CD4-positive, alpha-beta T cell treated with Interleukin-6 at 100 ng/mL for 8 hours (primary cell): ENCODE data around the gene HSPG2.
"Not testable (repeated sequence)": the region's sequence is repeated elsewhere in the genome, so short reads cannot be mapped to it uniquely, and the experiment has no call there.

Experiments used
- DNase-seq: peaks from one replicate; pipeline ENCODE4 v3.0.0-alpha.2; 2020; ENCODE audit warnings: mixed read lengths, low spot score

HSPG2 gene

DNA sequence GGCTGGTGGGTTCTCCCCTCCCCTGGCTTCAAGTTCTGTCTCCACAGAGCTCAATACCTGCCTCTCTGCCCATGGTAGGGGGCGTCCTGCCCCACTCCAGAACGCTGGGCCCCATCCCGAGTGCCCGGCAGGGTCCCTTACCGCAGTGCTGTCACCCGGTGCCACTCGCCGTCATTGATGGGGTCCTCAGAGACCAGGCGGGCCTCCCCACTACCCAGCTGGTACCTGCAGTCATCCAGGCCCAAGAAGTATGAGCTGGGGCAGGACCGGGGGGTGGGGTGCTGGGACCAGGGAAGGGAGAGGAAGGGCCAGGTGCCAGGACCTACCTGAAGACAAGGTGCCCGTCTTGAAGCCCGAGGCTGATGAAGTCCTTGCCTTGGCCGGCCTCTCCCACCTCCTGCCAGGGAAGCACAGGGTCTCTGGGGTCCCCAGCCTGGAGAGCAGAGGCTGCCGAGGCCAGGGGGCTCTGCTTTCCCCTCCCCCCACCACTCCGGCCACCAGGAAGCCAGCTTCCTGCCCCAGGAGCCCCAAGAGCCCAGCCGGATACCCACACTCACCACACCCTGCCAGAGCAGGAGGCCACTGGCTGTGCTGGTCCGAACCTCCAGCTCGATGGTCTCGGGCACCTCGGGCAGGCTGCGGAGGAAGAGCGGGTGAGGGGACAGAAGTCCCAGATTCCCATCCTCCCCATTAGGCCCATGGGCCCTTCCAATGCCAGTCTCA is 113.0 kb downstream of the HSPG2 start:
- DNase-seq = no peak

DNA sequence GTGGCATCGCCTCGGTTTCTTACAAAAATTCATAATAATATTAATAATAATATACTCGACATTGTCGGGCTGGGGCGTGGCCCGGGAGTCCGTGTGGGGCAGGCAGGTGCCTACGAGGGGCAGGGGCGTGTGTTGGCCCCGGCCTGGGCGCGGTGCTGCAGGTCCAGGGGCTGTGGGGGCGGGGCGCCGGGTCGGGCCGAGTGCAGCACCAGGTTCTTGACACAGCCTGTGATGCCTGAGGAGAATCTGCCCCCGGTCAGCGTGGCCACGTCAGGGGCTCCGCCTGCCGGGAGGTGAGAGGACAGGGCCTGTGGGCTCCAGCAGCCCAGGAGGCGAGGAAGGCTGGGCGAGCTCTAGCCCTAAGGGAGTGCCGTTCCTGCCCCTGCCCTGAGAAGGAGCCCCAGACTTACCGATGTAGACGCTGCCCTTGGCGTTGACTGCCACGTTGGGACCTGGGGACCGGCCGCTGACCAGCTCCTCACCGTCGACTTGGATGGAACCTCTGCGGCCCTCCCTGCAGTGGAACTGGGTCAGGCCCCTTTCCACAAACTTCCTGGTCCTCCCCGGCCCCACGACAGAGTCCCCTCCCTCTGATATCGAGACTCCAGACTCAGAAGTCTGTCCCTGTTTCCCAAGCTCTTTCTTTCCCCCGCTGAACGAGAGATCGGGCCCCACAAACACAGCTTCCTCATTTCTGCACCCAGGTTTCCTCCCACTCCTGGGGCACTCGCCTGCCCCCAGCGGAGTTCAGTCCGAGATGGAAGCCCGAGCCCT is 113.7 kb downstream of the HSPG2 start:
- no peak for DNase-seq

DNA sequence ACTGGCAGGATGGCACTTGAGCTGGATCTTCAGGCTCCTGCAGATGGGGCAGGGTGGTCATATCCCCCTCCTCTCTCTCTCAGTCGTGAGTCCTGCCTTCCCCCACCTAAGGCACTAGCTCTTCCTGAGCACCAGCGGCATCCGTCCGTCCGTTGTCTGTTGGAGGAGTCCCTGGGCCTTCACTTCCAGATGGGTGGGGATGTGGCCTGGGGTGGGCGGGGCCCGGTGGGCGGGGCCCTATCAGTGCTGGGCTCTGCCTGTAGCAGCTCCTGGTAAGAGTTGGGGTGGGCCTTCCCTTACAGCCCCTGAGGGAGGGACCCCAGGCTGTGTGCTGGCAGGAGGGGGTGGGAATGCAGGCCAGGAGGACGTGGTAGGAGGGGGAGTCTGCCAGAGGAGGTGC is 114.8 kb downstream of the HSPG2 start:
- no peak for DNase-seq

DNA sequence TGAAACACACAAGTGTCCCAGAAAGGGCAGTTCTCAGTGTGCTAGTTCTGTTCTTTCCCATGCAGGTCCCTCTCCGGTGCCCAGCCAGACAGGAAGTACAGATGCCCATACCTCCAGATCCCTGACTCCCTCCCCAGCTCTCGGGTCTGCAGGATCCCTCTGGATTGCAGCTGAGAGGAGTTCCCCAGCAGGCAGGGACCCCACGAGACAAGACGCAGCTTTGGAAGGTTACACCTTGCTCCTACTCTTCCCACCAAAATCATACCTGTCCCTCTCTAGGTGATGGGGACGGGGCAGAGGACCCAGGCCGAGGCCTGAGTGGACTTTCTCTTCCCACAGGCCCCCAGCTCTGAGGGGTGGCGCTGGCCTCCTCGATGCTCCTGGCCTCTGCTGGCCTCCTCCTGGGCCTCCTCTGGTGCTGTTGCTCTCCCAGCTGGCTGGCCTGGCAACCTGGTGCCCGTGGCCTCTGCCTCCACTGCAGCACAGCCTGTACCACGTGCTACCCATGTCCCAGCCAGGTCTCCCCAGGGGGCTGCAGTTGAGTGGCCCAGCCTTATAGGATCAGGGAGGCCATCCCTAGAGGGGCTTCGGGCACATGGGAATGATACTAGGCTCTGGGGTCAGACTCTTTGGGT is 115.6 kb downstream of the HSPG2 start:
- no peak for DNase-seq

DNA sequence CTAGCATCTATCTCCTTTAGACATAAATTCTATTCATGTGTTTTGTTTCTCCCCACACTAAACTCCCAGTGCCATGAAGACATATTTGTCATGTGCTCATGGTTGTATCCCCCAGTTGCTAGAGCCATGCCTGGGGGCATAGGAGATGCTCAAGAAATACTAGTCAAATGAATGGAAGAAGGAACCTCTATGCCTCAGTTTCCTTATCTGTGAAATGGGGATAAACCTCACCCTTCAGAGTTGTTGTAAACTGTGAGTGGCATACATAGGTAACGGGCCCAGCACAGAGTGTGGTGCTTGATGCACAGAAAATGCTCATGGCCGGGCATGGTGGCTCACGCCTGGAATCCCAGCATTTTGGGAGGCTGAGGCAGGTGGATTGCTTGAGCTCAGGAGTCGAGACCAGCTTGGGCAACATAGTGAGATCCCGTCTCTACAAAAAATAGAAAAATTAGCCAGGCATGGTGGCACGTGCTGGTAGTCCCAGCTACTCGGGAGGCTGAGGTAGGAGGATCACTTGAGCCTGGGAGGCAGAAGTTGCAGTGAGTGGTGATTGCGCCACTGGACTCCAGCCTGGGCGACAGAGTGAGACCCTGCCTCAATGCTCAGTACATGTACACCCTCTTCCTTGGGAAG is 116.4 kb downstream of the HSPG2 start:
- no peak for DNase-seq

DNA sequence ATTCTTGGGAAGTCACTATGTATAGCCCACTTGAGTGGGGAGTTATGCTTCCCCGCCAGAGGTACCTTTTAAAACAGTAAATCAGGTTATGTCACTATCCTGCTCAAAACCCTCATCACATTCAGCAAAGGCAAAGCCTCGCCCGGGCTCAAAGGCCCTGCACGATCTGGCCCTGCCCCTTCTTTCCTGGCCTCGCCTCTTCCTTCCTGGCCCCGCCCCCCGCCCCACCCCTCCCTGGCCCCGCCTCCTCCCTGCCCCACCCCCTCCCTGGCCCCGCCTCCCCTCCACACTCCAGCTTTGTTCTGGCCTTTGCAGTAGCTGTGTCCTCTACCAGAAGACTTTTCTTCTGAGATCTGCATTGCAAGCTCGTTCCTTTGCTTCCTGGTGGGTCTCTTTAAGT is 118.5 kb downstream of the HSPG2 start:
- DNase-seq = peak; percentile 31

DNA sequence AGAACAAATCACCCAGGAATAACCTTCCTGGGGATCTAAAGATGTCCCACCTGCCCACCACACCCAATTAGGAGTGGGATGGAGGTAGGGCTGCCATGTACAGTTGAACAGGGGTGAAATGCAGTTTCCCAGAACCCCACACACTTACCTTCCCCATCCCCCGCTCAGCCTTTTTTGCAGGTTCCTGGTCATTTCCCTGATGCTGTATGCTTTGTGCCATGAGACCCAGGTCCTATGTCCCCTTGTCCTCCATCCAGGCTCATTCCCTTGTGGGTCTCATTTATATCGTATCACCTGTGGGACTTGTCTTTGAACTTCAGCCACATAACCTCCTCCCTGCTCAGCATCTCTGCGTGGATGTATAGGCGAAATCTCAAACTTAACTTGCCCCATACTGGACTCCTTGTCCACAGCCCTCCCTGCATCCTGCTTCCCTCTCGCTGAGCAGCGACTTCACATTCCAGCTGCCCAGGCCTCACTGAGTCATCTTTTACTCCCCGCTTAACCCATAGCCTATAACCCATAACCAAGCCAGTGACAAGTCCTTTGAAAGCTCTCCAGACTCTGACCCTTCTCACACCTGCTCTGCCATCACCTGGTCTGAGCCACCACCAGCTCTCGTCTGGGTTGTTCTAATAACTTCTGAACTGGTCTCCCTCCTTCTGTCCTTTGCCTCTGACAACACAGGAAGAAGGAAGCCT is 120.4 kb downstream of the HSPG2 start:
- no peak for DNase-seq

DNA sequence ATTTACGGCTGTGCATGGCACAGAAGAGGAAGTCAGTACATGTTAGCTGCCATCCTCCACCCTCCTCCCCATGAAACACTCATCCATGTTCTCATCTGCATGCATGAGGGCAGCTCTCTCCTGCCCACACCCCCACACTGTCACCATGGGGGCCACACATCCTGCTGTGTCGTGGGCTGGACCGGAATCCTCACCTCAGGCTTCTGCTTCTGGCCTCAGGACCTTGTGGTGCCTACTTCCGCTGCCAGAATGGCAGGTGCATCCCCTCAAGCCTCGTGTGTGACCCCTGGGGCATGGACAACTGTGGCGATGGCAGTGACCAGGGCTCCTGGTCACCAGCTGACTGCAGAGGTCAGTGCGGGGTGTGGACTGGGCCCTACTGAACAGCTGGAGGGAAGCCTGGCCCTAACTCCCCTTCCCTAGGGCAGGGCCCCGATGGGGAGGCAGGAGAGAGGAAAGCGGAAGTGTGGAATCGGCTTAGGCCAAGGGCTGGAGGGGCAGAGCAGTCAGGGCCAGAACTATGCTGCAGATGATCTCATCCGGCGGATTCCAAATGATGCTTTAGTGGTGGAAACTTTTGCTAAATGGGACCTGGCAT is 121.3 kb downstream of the HSPG2 start:
- DNase-seq = no peak

DNA sequence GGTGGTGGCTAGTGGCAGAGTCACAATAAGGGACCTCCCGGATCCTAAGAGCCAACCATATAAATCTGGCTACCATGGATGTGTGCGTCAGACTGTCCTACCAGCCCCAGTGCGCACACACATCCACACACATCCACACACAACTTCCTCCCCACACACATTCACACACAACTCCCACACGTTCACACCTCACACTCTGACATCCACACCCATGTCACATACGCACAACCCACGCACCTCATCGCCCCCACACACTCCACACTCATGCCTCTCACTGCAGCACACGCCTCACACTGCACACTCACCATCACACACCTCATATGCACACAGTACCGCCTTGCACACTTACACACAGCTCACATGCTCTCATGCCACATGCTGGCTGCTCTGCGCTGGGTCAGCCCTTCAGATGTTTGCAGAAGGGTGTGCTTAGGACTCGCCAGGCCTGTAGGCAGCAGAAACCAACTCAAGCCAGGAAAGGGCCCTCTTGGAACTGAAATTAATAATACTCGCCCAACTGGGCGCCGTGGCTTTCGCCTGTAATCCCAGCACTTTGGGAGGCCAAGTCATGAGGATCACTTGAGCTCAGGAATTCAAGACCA is 122.0 kb downstream of the HSPG2 start:
- no peak for DNase-seq

DNA sequence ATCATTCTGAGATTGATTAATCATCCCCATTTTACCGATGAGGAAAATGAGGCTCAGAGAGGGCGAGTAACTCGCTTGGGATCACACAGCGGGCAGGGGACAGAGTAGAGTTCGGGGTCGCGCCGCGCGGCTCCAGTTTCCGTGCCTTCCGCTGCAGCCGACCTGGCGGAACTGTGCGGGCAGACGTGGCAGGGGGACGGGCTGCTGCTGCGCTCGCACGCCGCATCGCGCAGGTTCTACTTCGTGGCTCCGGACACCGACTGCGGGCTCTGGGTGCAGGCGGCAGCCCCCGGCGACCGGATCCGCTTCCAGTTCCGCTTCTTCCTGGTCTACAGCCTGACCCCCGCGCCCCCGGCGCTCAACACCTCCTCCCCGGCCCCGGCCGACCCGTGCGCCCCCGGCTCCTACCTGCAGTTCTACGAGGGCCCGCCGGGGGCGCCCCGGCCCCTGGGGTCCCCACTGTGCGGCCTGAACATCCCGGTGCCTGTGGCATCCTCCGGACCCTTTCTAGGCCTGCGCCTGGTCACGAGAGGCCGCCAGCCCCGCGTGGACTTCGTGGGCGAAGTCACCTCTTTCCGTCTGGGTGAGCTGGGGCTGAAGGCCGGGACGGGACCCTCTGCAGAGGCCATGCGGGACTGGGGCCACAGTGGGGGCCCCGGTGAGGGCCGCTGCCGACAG is 122.7 kb downstream of the HSPG2 start:
- DNase-seq = no peak

DNA sequence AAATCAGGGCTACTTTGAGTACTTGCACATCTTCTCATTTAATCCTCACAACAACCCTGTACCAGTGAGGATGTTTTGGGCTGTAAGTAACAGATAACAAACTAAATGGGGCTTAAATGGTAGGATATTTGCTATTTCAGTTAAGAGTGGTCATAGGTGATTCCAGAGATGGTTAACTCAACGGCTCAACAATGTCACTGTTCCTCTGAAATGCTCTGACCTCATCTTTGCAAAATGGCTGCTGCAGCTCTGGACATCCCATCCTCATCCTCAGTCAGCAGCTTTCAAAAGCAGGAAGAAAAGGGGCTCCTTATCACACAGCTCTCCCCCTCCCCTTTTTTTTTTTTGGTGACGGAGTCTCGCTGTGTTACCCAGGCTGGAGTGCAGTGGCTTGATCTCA is 123.6 kb downstream of the HSPG2 start:
- DNase-seq = no peak

DNA sequence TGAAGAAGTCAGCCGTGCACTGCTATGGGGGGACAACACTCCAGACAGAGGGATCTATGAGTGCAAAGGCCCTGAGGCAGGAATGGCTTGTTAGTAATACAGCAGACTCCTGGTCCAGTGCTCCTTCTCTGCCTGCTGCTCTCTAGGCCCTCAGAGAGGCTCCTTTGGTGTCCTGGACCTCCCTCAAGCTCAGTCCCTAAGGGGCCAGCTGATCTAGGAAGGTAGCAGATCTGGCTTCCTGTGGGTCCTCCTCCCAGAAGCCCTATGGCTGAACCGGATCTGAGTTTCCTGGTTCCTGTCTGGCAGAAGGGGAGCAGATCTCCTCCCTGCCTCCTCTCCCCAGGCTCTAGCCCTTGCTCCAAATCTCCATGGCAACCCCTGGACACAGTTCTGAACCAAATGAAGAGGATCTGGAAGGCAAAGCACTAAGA is 125.2 kb downstream of the HSPG2 start, which contains the start of gene LDLRAD2:
TSS of gene LDLRAD2 (plus strand) at position 391 of the 431 bp plus-strand sequence. CDS start 187 bp downstream, outside the sequence.
- no peak for DNase-seq

DNA sequence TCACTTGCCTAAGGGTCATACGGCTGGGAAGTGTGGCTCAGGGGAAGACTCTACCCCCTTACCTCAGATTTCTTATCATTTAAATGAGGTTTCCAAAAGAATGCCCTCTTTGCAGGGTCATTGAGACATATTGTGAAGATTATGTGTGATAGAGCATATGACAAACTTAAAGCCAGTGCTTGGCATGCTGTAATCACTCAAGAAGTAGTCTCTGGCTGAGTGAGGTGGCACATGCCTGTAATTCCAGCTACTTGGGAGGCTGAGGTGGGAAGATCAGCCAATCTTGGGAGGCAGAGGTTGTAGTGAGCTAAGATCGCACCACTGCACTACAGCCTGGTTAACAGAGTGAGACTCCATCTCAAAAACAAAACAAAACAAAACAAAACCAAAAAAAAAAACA is 132.6 kb downstream of the HSPG2 start:
- no peak for DNase-seq

DNA sequence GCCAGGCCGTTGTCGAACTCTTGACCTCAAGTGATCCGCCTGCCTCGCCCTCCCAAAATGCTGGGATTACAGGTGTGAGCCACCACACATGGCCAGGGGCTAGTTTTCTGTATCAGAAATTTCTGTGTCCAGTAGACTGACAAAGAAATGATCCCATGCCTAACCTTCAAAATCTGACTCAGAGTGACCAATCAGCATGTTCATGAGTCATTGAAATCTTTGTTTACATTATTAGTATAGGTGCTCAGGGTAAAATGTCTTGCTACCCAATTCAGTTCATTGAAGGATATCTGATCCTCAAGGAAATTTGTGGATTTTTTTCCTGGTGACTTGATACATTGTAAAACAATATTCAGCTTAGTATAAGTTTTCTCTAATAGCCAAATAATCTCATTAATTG is 136.0 kb downstream of the HSPG2 start:
- no peak for DNase-seq

DNA sequence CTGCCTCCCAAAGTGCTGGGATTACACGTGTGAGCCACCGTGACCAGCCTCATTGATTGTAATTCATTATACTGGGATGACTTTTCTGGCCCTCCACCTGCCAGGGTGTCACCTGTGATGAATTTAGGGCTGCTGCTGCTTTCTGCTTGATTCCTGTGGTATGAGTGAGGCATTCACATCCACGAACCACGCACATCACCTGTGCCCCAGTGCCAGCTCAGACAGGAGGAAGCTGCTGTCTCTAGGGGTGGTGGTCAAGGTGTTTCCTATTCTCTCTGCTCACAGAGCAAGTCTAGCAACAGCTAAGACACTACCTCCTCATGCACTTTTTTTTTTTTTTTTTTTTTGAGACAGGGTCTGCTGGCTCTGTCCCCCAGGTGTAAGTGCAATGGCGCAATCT is 137.4 kb downstream of the HSPG2 start:
- no peak for DNase-seq

DNA sequence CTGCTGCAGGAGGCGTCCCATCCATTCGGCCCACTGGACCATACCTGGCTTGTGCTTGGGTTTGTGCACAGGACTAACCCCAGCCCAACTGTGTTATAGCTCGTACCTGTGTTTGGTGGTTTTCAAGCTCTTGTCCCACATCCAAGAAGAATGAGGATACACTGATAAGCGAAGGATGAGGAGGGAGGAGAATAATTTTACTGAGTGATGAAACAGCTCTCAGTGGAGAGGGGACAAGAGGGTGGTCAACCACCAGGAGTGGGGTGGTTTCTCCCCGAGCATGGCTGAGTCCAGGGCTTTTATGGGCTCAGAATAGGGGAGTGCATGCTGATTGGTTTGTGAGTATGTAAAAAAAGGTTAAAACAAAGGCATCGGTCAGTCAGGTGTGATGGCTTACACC is 142.0 kb downstream of the HSPG2 start:
- DNase-seq = no peak

DNA sequence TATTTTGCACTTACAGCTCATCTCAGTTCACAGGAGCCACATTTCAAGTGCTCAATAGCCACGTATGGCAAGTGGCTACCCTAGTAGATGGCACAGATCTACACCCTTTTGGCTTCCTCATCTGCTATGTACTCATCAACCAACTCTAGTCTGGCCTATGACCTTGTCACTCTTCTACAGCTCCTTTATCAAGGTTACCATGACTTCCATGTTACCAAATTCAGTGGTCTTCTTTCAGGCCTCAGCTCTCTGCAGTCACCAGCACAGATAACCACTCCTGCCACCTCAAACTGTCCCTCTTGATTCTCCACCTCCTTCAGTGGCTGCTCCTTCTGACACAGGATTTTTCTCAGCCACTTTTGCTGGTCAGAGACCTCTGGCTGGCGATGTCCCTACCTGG is 142.5 kb downstream of the HSPG2 start:
- no peak for DNase-seq

DNA sequence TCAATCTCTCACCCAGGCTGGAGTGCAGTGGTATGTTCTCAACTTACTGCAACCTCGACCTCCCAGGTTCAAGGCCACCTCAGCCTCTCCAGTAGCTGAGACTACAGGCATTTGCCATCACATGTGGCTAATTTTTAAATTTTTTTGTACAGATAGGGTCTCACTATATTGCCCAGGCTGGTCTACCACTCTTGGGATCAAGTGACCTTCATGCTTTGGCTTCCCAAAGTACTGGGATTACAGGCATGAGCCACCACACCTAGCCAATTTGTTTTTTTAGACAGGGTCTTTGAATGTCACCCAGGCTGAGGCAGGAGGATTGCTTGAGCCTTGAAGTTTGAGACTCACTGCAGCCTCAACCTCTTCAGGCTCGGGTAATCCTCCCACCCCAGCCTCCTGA is 144.0 kb downstream of the HSPG2 start:
- DNase-seq = no peak

DNA sequence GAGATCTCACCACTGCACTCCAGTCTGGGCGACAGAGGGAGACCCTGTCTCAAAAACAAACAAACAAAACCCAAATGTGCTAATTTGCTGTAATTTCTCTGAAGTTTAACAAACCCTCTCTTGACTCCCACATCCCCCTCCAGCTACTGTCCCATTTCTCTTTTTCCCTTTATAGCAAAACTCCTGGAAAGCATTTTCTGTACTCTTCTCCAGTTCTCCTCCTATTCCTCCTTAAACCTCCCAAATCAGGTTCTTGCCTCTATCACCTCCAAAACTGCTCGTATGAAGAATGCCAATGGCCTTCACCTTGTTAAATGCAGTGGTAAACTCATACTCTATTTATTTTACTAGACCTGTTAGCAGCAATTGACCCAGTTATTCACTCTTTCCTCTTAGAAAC is 150.5 kb downstream of the HSPG2 start:
- no peak for DNase-seq

DNA sequence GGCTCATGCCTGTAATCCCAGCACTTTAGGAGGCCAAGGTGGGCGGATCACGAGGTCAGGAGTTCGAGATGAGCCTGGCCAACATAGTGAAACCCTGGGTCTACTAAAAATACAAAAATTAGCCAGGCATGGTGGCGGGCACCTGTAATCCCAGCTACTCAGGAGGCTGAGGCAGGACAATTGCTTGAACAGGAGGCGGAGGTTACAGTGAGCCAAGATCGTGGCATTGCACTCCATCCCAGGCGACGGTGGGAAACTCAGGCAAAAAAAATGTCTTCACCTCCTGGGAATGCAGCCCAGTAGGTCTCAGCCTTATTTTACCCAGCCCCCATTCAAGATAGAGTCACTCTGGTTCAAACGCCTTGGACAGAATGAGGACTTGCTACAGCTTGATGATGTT is 151.3 kb downstream of the HSPG2 start:
- not testable (repeated sequence) for DNase-seq
